HG02642 (cell line): ENCODE measurements around the gene CD83.

Experiments
- ATAC-seq: cut with Tn5 transposase; IDR thresholded peaks from one replicate; pipeline ENCODE4 v1.9.1; 2021; ENCODE audit warnings: mild to moderate bottlenecking; ENCODE audit not compliant: unreplicated experiment, poor library complexity

The CD83 gene

DNA sequence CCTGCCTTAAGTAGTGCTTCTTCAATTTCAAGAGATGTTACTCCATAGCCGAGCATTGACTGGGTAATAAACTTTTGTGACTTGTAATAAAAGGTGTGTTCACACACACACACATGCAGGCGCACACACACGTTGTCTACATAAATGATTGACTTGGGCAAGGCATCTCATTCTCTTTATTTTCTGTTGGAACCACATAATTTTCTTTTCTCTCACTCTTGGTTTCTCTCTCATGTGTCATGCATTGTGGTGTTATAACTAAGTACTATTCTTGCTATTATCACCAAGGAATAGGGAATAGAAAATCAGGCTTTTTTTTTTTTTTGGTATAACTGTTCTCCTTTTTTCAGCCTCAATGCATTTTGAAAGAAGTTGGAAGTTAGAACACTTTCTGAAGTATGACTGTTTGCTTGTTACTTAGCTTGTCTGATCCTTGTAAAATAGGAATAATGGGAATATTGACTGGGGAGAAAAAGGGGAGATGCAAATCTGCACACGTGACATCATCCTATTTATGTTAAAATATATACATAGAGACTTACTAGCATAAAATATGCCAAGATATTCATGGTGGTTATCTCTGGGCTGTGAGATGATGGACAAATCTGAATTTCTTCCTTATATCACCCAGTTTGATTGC is 26.1 kb upstream of the CD83 start:
- ATAC-seq = no peak

DNA sequence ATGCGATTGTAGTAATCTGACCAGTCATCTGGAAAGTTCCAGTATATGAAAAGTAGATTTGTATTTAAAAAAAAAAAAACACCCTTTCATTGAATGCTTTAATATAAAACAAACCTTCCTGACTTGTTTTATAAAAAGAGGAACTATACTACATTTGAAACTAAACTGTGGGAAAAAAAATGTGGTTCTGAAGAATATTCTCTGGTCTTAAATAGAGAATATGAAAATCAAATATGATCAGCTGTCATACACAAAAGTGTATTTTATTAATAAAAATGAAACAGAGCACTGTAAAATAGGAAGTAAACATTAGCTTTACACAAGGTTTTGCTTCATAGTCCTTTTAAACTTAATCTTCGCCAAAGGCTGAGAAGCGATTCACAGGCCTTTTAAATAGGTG is 25.3 kb upstream of the CD83 start:
- no peak for ATAC-seq

DNA sequence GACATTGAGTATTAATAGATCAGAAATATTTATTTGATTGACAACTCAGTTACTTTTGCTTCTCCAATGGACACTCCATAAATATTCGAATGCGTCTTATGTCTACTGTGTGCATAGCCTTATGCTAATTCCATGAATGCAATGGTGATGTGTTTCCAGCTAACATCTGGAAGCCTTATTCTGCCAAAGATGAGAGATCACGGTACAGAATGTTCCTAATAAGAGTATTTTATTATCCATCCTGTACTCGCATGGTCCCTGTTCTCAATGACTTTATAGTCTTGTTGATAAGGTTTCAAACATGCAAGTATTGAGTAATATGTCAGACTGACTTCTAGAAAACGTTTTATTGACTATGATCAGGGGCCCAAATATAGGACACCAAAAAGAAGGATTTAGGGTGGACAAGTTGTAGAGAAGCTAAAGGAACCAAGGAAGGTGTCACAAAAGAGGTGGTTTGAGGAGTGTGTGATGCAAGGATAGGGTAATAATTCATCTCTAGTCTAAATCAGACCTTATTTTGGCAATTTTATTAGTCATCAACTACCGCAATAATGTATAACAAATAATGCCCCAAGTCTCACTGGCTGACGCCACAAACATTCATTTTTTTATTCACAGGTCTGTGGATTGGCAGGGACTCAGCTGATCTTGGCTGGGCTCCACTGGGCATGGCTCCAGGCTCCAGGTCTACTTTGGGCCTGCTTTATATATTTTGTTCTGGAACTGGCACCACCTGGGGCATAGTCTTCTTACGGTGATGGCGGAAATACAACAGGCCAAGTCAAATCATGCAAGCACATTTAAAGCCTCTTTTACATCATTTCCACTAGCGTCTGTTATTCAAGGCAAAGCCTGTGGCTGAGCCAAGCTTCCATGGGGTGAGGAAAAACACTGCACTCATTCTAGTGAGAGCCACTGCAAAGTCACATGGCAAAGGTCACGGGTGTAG is 24.5 kb upstream of the CD83 start:
- ATAC-seq = no peak

DNA sequence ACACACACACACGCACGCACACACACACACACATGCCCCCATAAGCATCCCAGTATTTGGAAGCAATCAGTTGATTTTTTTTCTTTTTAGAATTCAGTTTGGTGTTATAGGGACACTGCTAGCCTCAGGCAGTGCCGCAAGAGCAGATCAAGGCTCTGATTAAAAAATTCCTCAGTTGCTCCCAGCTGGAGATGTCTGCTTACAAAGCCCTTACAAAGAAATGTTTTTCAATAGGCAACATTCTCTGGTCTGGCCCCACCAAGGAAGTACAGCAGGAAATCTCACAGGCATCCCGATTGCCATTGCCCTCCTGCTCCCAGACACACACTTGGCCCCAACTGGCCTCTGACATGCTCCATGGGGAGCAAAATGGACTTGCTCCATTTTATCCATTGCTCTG is 22.9 kb upstream of the CD83 start:
- ATAC-seq = no peak

DNA sequence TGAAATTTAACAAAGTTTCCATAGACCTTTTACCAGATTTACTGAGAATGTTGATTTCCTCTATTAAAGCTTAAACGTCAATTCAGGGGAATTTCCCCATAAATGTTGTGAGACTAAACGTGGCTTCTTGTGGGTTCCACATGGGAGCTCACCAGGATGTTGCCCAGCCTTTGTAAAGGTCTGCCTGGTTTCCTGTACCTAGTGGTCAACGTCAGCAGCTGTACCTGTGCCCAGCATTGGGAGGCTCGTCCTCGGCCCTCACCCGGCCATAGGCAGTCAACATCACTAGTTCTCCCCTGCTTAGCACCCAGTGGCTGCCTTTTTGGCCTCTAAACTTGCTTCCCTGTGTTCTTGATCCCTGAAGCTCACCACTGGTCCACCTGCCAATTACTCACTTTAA is 22.1 kb upstream of the CD83 start:
- peak; percentile 56 for ATAC-seq

DNA sequence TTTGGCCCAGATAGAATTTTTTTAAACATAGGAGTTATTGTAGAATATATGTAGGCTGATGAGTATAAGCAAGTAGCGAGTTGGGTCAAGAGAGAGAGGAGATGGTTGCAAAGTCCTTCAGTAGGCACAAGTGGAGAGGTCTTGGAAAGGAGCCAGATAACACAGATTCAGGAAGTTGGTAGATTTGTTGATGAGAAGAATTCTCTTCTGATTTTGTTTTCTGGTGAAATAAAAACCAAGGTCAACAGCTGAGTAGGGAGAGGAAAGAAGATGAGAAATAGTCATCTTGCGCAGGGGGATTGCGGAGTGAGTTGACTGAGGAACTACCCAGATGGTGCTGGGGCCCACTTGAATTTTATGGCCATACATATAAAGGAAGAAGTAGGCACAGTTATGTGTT is 17.4 kb upstream of the CD83 start:
- no peak for ATAC-seq

DNA sequence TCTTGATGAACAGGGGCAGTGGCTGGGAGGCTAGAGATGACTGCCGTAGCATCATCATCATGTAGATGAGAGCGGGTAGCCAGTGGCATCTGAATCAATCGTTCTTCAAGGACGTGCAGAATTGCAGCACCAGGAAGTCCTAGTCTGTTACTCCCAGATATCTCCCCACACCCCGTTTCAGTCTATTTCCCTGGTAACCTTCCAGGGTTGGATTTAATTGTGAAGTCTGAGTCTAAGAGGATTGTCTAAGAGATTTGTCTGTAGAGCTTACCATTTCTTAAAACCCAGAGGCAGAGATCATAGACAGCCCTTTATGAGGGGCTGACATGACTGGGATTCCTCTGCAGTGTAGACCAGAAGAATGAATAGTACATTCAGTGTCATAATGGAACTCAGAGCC is 16.6 kb upstream of the CD83 start:
- no peak for ATAC-seq

DNA sequence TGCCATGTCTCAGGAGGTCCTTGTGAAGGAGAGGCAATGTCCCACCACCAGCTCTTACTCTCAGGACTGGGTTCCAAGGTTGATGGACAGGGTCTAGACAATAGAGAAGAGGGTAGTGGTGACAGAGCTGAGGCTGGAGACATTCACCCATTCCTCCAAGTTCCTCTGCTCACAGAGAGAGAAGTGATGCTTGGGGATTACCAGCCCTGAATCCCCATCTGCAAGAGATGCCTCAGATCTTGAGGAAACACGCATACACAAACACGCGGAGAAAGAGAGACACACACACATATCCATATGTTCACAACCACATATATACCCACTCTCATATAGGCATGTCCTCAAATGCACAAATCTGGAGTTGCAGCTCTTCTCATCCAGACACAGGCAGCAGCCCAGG is 15.2 kb upstream of the CD83 start:
- no peak for ATAC-seq

DNA sequence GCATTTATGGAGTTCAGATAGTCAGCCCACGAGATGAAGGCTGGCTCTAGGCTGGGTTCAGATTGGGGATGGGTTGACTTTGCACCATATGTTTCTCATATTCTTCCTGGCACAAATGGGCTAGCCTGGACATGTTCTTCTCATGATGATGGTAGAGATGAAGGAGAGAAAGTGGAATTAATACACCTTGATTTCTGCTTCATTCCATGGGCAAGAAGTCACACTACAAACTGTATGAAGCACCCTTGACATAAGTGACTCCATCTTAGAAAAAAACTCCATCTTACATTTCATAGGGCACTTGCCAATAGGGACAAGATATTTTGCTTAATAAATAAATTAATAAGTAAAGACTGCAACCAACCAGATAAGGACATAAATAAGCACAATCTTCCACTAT is 12.0 kb upstream of the CD83 start:
- no peak for ATAC-seq

DNA sequence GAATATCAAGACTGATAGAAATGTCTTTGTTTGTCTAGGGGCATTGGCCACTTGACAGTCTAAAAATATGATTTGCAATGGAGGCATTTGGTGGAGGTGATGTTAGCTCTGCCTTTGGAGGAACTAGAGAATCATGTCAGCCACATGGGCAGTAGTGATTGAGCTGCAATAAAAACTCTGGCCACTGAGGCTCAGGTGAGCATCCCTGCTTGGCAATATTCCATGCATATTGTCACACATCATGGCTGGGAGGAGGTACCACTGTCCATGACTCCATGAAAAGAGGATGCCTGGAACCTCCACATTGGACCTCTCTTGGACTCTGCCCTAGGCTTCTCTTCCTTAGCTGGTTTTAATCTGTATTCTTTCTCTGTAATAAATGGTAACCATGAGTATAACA is 10.6 kb upstream of the CD83 start:
- no peak for ATAC-seq

DNA sequence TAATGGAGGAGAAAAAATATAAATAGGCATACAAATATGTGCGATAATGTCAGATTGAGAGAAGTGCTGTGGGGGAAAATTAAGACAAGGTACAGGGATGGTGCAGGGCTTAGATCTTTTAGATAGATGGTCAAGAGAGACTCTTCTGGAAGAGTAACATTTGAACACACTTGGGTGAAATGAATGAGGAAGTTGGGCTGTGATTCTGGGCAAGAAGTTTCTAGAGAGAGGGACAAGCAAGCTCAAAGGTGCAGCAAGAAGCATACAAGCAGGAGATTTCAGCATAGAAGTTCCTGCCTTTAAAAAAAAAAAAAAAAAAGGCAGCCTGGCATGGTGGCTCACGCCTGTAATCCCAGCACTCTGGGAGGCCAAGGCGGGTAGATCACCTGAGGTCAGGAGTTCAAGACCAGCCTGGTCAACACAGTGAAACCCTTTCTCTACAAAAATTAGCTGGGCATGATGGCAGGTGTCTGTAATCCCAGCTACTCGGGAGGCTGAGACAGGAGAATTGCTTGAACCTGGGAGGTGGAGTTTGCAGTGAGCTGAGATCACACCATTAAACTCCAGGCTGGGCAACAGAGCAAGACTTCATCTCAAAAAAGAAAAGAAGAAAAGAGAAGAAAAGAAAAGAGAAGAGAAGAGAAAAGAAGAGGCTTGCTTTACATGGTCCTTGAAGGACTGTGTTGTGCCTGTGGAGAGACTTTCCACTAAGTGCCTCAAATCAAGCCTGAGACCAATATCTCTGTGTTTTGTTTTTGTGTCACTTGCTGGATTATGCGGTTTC is 9.7 kb upstream of the CD83 start:
- ATAC-seq = no peak

DNA sequence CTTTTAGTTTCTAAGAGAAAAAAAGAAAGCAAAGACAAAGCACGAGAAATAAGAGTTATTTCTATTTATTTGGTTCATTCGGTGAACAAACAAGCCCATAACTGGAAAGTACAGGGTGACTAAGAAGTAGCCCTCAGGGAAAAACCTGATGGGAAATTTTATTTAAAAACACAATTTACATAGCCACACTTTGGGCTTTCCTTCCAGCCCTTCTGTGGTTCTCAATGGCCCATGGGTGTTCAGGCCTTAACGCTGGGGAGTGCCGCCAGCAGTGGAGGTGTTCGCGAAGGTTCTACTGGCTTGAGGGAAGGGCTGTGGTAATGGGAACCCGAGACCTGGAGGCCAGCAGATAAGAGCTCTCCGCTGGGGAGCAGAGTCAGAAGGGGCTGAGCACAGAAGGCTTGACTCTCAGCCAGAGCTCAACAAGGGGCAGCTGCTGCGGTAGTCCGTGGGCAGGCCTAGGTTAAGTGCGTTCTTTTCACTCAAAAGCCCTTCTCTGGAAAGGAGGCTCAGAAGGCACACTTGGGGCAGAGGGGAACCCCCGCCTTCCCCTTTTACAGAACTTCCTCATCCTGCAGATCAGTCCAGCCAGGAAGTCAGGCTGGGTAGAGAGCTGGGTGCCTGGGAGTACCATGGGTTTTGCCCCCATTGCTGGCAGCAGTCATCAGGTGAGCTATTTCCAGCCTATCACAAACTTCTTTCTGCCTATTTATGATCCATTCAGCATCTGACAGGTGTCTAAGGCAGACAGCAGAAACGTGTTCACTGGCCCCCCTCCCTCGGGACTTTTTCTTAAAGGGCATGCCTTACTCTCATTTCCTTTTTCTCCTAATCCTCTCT is 8.8 kb upstream of the CD83 start:
- ATAC-seq = peak; percentile 72

DNA sequence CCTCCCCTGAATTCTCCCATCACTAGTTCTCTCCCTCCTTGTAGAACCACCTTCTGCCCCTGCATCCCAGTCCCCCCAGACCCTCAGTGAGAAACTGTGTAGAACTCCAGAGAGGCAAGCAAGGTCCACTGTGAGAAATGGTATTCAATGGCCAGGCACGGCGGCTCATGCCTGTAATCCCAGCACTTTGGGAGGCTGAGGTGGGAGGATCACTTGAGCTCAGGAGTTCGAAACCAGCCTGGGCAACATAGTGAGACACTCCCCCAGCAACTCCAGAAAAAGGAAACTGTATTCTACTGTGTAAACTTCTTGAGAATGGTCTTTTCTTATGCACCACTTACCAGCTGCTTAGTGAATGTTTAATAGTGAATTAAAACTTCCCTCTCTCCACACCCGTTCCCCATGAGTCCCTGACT is 8.2 kb upstream of the CD83 start:
- no peak for ATAC-seq

DNA sequence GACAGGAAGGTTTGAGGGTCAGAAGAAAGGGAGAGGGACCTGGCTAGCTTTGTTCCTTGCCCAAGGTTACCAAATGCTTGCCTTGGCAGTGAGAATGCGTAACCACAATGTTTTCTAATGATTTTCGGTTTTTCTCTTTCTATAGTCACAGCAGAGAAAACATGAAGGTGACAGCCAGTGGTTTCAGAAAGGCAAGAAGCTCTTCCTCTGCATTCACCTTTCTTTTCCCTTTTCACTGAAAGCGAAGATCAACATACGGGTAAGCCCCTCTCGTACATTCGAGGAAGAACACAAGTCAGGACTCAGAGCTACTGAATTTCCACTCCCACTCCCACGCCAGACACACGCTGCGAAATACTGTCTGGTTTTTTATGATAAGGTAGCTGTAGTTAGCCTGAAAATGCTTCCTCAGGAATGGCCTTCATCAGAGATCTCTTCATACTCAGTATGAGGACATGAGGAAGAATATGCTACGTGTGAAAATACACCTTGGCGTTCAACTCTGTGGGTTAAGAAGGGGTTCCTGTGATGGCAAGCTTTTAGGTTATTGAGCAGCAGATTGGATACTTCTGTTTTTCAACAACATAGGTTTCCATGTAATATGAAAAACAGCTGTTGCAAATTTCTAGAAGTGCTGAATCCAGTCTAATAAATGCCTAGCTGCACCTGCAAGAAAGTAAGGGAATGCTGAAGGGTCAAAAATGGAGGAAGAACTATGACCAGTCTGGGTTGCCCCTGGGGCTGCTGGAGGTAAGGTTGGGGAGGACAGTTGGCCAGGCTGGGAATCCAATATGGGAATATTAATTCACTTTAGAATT is 7.4 kb upstream of the CD83 start:
- ATAC-seq = peak; percentile 45

DNA sequence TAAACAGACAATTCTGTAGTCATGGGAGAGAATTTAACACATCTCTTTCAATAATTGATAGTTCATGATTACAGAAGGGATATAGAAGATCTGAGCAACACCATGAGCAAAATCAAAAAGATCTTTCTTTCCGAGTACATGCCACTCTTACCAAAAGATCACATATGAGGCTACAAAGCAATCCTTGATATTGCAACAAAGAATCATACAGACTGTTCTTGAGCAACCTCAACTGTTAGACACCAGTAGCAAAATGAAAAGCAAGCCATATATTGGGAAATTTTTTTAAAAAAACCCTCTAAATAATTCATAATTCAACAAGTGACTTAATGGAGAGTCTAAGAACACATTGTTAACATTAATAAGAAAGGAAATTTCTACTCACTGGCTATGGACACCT is 3.6 kb upstream of the CD83 start:
- no peak for ATAC-seq

DNA sequence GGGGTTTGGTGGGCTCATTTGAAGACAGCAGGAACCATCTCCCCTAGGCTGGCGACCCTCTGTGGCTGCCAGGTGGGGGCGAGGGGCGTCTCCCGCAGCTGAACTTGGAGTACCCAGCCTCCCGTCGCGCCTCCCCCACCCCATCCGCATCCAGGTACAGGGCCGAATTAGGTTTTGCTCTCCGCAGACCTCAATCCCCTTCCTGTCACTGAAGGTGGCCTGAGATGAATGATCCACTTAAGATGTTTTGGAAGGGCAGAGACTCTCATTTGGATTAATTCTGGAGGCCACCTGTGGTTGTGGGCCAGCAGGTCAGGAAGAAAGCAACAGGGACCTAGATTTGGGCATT is 493 bp downstream of the CD83 start:
- ATAC-seq = no peak

DNA sequence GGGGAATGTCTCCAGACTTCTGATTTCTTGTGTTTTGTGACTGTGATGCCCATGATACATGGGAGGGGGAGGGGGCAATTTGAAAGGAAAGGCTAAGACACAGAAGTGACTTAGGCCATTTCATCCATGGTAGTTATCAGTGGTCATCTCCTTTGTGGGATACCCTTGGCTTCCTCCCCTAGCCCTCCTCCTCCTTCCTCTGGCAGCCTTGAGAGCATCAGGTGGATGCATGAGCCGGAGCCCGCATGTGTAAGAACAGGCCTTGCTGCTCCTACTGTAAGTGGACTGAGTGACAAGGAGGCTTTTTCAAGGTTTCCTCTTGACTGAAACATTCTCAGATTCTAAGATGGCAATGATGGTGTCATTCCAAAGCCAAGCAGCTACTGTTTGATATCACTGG is 874 bp downstream of the CD83 start:
- ATAC-seq = no peak

DNA sequence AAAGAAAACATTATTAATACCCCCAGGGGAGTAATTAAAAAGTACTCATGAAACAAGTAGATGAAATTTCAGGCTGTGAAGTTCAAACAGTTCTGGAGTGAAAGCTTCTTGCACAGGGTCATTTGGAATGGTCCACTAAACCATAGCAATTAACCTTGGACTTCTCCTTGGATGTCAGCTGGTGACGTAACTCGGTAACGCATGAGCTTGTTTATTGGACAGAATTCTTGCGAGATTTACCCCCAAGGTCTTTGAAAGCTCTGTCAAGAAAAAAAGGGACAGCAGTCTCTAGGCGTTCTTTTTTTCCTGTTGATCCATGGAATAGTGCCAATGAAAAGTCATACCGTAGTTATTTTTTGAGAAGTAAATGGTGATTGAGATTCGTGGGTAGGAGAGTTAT is 2.2 kb downstream of the CD83 start:
- ATAC-seq = no peak

DNA sequence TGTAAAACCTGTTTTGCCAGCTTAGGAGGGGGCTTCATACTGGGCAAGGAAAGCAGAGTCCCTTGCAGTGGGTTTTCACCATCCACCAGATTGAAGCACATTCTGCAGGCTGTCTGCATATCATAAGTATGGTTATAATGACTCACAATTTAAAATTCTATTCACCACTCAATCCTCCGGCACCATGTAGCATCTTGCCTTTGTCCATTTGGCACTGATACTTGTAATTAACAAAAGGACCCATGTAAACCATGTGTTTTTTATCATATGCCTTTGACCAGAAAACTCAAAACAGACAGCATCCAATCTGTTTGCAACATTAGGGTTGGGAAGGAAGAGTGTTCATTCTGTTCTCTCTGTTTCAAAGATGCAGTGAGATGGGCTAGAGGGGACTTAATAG is 3.0 kb downstream of the CD83 start:
- no peak for ATAC-seq

DNA sequence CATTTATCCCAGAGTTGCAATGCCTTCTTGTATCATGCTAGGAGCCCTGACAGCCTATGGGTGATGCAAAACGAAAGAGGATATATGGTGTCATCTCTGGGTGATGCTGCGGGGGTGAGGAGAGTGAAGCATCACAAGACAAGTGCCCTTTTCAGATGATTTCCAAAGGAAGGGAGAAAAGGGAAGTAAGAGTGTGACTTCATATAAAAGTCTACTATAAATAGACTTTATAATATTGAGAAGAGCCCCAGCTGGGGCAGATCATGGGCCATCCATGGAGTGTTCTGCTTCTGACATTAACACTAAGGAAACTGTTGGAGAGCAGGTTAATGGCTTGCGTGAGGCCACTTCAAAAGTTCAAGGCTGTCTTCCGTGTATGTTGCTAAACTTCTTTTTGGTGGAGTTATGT is 4.4 kb downstream of the CD83 start:
- peak; percentile 61 for ATAC-seq
